K562 (cell line): Measurements from ENCODE around the gene DDHD1. TPM values are rescaled to one million over a fixed set of nuclear protein-coding genes. Genes with fewer than 3 reads are reported as not detected.

Experiments used
- ATAC-seq: fragments of 200-7000 bp; cut with Tn5 transposase; 3 replicates; pipeline ENCODE4 v1.9.1; 2020; ENCODE audit warnings: moderate library complexity
- BruUV-seq: library from RNA; stranded (reverse); fragments of 400-500 nt; replicated peaks from 2 replicates; lab custom pipeline; 2021; lab: Mats Ljungman, UMichigan
- CTCF ChIA-PET: fragments of 300-600 bp; formaldehyde crosslinking; extraction: SDS; loops from one replicate; lab custom pipeline; 2021; ENCODE audit warnings: low intra/inter-chr PET ratio; lab: Yijun Ruan, JAX
- POLR2A ChIA-PET: fragments of 300-600, 350-650 bp; sonication (Branson Sonifier 250); formaldehyde crosslinking; extraction: SDS; loops from one replicate; lab custom pipeline; 2021; ENCODE audit warnings: antibody characterized with exemption, inconsistent platforms; lab: Yijun Ruan, JAX
- DNase-seq, 4 experiments: peaks; one replicate each; pipeline versions ENCODE4 v3.0.0 to v3.0.0-alpha.2; 2011 to 2018; ENCODE audit warnings: low spot score in 3 of 4, mixed read lengths in 3 of 4; ENCODE audit errors: extremely low read depth in 1 of 4
- FAIRE-seq: peaks from 2 replicates; lab custom pipeline; 2011; peaks lifted over from hg19 to GRCh38; lab: Jason Lieb, UNC
- H2AFZ ChIP-seq: 2 replicates; pipeline ENCODE4 v1.6.0; 2011; ENCODE audit warnings: low read depth, low read length, control low read depth, inconsistent platforms
- H3K27ac ChIP-seq: fragments of 200-600 bp; 3 replicates; pipeline ENCODE4 v1.8.0; 2011; ENCODE audit warnings: low read depth, mild to moderate bottlenecking, control low read depth, inconsistent platforms, low read length, moderate library complexity, mixed read lengths; ENCODE audit errors: extremely low read depth
- H3K27me3 ChIP-seq, 2 experiments: fragments of 300-600 bp in 1 of 2; 2 replicates in 1 of 2; 3 replicates in 1 of 2; pipeline versions ENCODE4 v1.6.0 to v1.8.0; 2011; ENCODE audit warnings: inconsistent platforms in 2 of 2, low read length in 2 of 2, mild to moderate bottlenecking in 1 of 2, mixed read lengths in 1 of 2, moderate library complexity in 1 of 2; ENCODE audit not compliant: control insufficient read depth in 2 of 2, insufficient read depth in 2 of 2
- H3K36me3 ChIP-seq: fragments of 300-600 bp; 3 replicates; pipeline ENCODE4 v1.8.0; 2011; ENCODE audit warnings: mild to moderate bottlenecking, low read length, inconsistent platforms; ENCODE audit not compliant: control insufficient read depth, insufficient read depth
- H3K4me1 ChIP-seq, 2 experiments: fragments of 200-600 bp in 1 of 2; replicated peaks in 1 of 2; 2 replicates in 1 of 2; 3 replicates in 1 of 2; pipeline versions ENCODE4 v1.5.1 to v1.8.0; 2011; ENCODE audit warnings: inconsistent platforms in 2 of 2, low read length in 2 of 2, mild to moderate bottlenecking in 1 of 2, mixed read lengths in 1 of 2, moderate library complexity in 1 of 2; ENCODE audit not compliant: control insufficient read depth in 2 of 2, insufficient read depth in 2 of 2
- H3K4me2 ChIP-seq: 2 replicates; pipeline ENCODE4 v1.6.1; 2011; ENCODE audit warnings: low read length, control low read depth, inconsistent platforms, mixed read lengths; ENCODE audit not compliant: insufficient read depth
- H3K4me3 ChIP-seq: fragments of 200-600 bp; sonication (generic), shearing (Covaris generic); 2 replicates; pipeline ENCODE4 v1.5.1; 2016; ENCODE audit warnings: control low read depth, inconsistent platforms
- H3K79me2 ChIP-seq: fragments of 200-600 bp; 3 replicates; pipeline ENCODE4 v1.8.0; 2011; ENCODE audit warnings: low read length, inconsistent platforms; ENCODE audit not compliant: control insufficient read depth, insufficient read depth
- H3K9ac ChIP-seq, 2 experiments: 2 replicates each; pipeline versions ENCODE4 v1.6.0 to v1.6.1; 2011; ENCODE audit warnings: low read depth in 2 of 2, low read length in 2 of 2, control low read depth in 1 of 2, inconsistent platforms in 1 of 2, mild to moderate bottlenecking in 1 of 2, mixed read lengths in 1 of 2; ENCODE audit not compliant: insufficient read depth in 1 of 2
- H3K9me1 ChIP-seq: one replicate; pipeline ENCODE4 v1.6.0; 2011; ENCODE audit warnings: inconsistent platforms, mild to moderate bottlenecking, low read length, moderate library complexity; ENCODE audit not compliant: control insufficient read depth, insufficient read depth
- H3K9me3 ChIP-seq: replicated peaks from 2 replicates; pipeline ENCODE4 v1.5.1; 2011; ENCODE audit warnings: low read depth, low read length, inconsistent platforms; ENCODE audit not compliant: control insufficient read depth, insufficient read depth
- H4K20me1 ChIP-seq: replicated peaks from 2 replicates; pipeline ENCODE4 v1.6.1; 2011; ENCODE audit warnings: low read length, inconsistent platforms, mixed read lengths; ENCODE audit not compliant: control insufficient read depth, insufficient read depth
- CBX3 ChIP-seq, 2 experiments: IDR thresholded peaks; 1 replicate in 1 of 2; 2 replicates in 1 of 2; pipeline ENCODE4 v1.6.1; 2012; ENCODE audit warnings: inconsistent platforms in 2 of 2, low read length in 2 of 2, borderline replicate concordance in 1 of 2, control low read depth in 1 of 2
- CREB1 ChIP-seq, 2 experiments: sonication (generic) in 1 of 2; formaldehyde crosslinking in 1 of 2; IDR thresholded peaks; 2 replicates each; pipeline versions ENCODE4 v1.6.1 to v1.8.0; 2012 to 2022; ENCODE audit warnings: inconsistent platforms in 1 of 2, mild to moderate bottlenecking in 1 of 2, missing genetic modification reagents in 1 of 2, moderate library complexity in 1 of 2
- CREM ChIP-seq: IDR thresholded peaks from 2 replicates; pipeline ENCODE4 v1.6.1; 2014; ENCODE audit warnings: antibody characterized with exemption, low read depth
- KHSRP ChIP-seq: fragments of 450-650 bp; IDR thresholded peaks from 2 replicates; pipeline ENCODE4 v1.6.1; 2017
- PCBP1 ChIP-seq: fragments of 200-400 bp; formaldehyde crosslinking; IDR thresholded peaks from 2 replicates; pipeline ENCODE4 v1.6.1; 2018; ENCODE audit warnings: mild to moderate bottlenecking, low read depth, low read length; ENCODE audit not compliant: poor library complexity, severe bottlenecking
- RAD21 ChIP-seq, 2 experiments: fragments of 250-450 bp in 1 of 2; fragments of 450-650 bp in 1 of 2; sonication (Bioruptor Pico) in 1 of 2; formaldehyde crosslinking in 1 of 2; IDR thresholded peaks in 1 of 2; conservative IDR thresholded peaks in 1 of 2; 2 replicates each; pipeline versions ENCODE4 v1.4.0 to v1.8.0; 2020 to 2022; ENCODE audit warnings: mild to moderate bottlenecking in 2 of 2, moderate library complexity in 1 of 2
- RBM34 ChIP-seq: fragments of 200-400 bp; formaldehyde crosslinking; IDR thresholded peaks from 2 replicates; pipeline ENCODE4 v1.6.1; 2018; ENCODE audit warnings: low read length, borderline replicate concordance; ENCODE audit not compliant: insufficient read depth
- TCF7L2 ChIP-seq: fragments of 150-350 bp; IDR thresholded peaks from 2 replicates; pipeline ENCODE4 v1.6.1; 2016; ENCODE audit warnings: low read depth, mild to moderate bottlenecking, low read length, moderate library complexity
- ZNF134 ChIP-seq: fragments of 250-450 bp; sonication (Bioruptor Pico); conservative IDR thresholded peaks from 2 replicates; pipeline ENCODE4 v1.4.0; 2020
- ZNF766 ChIP-seq: fragments of 200-800 bp; sonication (Bioruptor generic); conservative IDR thresholded peaks from 2 replicates; pipeline ENCODE4 v1.6.1; 2016; ENCODE audit warnings: missing genetic modification characterization, missing compliant biosample characterization
- WGBS: fragments of 100-300 bp; shearing (Covaris generic); methylation state at CpG from one replicate; pipeline ENCODE4 v1.1.6; 2016; ENCODE audit warnings: low coverage, mixed read lengths; ENCODE audit not compliant: insufficient coverage; ENCODE audit errors: missing lambda C conversion rate; 5-methylcytosine and 5-hydroxymethylcytosine counted together
- in situ Hi-C: fragments of 300-500 bp; cut with MboI; formaldehyde crosslinking; loops from 4 replicates; pipeline ENCODE4 v1.15.0; 2018; ENCODE audit warnings: inconsistent platforms, mixed read lengths
- intact Hi-C: fragments of 100-400 bp; cut with micrococcal nuclease; formaldehyde crosslinking; loops from 2 replicates; pipeline ENCODE4 v1.14.2; 2022
- polyA plus RNA-seq, 8 experiments: library from polyadenylated mRNA; depleted of rRNA in 4 of 8; stranded (reverse) in 5 of 8; unstranded in 3 of 8; fragments of >200 nt; fragmentation: Nextera tagmentation in 2 of 8; fragmentation: Illumina TruSeq in 1 of 8; extraction: Ambion mirVana in 2 of 8; extraction: Trizol in 1 of 8; gene quantifications; 2 replicates each; pipeline versions ENCODE4 v1.2.1 to v1.2.3, GENCODE V29; 2011 to 2014; ENCODE audit warnings: inconsistent platforms in 1 of 8, missing spikeins in 1 of 8
- total RNA-seq, 7 experiments: library from RNA; depleted of rRNA in 6 of 7; stranded (reverse); fragments of >200 nt in 6 of 7; fragmentation: Illumina TruSeq in 2 of 7; extraction: Trizol in 2 of 7; gene quantifications; 2 replicates each; pipeline versions ENCODE4 v1.2.1 to v1.2.3, GENCODE V29; 2011 to 2021; ENCODE audit warnings: low replicate concordance in 1 of 7
- TF ChIP-seq, protein P1 (sequence below): sonication (generic); formaldehyde crosslinking; IDR thresholded peaks from 2 replicates; pipeline ENCODE4 v1.8.1; 2023; ENCODE audit warnings: mild to moderate bottlenecking, missing genetic modification reagents

Gene DDHD1
- total and polyA plus RNA-seq, 9 of the 15 experiments (the other 6 are each of a cell fraction or from before 2014, with no cell fraction given) = 1.2 to 12.3 (median 5.0) TPM

- Histone ChIP-seq H2AFZ (no peak overlapping the region), H3K27me3 (no peaks in the 10 kb centered on the region), H3K27ac (no peak overlapping the region), H3K9me3 (no peaks in the 10 kb centered on the region), H3K9ac (no peak overlapping the region), H3K4me2 (no peak overlapping the region), H3K9me1 (no peaks in the 10 kb centered on the region), H4K20me1 (no peaks in the 10 kb centered on the region), H3K4me1 (no peaks in the 10 kb centered on the region), H3K4me3 (no peak overlapping the region), H3K79me2 (no peaks in the 10 kb centered on the region), H3K36me3 (no peaks in the 10 kb centered on the region; the same call in 2 of the 3 replicates)
- DNase-seq (no peak), ATAC-seq (no peak), FAIRE-seq (no peak)
- WGBS = 19% methylated on average over 2 of the region's 2 CpGs
- TF ChIP-seq CREM (no peak), ZNF766 (no peak), PCBP1 (no peak), CREB1 (IDR thresholded peaks at IDR 0.05) (no peak), CREB1 (CRISPR knock-in tag; IDR thresholded peaks at IDR 0.05) (no peak), CBX3 (IDR thresholded peaks at IDR 0.05; ENCODE audit: borderline replicate concordance in 1 of 2, low read length in 2 of 2) (no peak), RAD21 (CRISPR knock-in tag; conservative IDR thresholded peaks at IDR 0.05 in 1 of 2, IDR thresholded peaks at IDR 0.05 in 1 of 2) (no peak), ZNF134 (no peak), RBM34 (no peak), TCF7L2 (no peak), KHSRP (no peak)
- TF ChIP-seq, protein P1, sequence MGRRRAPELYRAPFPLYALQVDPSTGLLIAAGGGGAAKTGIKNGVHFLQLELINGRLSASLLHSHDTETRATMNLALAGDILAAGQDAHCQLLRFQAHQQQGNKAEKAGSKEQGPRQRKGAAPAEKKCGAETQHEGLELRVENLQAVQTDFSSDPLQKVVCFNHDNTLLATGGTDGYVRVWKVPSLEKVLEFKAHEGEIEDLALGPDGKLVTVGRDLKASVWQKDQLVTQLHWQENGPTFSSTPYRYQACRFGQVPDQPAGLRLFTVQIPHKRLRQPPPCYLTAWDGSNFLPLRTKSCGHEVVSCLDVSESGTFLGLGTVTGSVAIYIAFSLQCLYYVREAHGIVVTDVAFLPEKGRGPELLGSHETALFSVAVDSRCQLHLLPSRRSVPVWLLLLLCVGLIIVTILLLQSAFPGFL (CRISPR knock-in tag) = no peak
- CTCF ChIA-PET = no interaction called here
- intact Hi-C loops = no loop called here
- POLR2A ChIA-PET = no interaction called here
- in situ Hi-C loops = no loop called here
- no TSS peak for BruUV-seq
Measured at GRCh38 chr14:53032161-53032803, 120.8 kb downstream of the DDHD1 start.
